Mesodermal cell (in vitro differentiated cells): ENCODE results near the gene CD37. TPM values are rescaled to one million over a fixed set of nuclear protein-coding genes. Genes with fewer than 3 reads are reported as not detected.
"Not testable (repeated sequence)": the region's sequence is repeated elsewhere in the genome, so short reads cannot be mapped to it uniquely, and the experiment has no call there.

ENCODE experiments used
- H3K27ac ChIP-seq: 2 replicates; pipeline ENCODE4 v1.7.0; 2013; ENCODE audit warnings: mild to moderate bottlenecking, low read depth, low read length, moderate library complexity; ENCODE audit not compliant: severe bottlenecking
- H3K36me3 ChIP-seq: 2 replicates; pipeline ENCODE4 v1.7.1; 2013; ENCODE audit warnings: mild to moderate bottlenecking, low read length, moderate library complexity; ENCODE audit not compliant: control insufficient read depth, insufficient read depth
- H3K4me1 ChIP-seq: one replicate; pipeline ENCODE4 v1.7.1; 2013; ENCODE audit warnings: mild to moderate bottlenecking, low read length; ENCODE audit not compliant: insufficient read depth, control insufficient read depth, poor library complexity, severe bottlenecking
- H3K4me3 ChIP-seq: 2 replicates; pipeline ENCODE4 v1.7.0; 2013; ENCODE audit warnings: low read length, control low read depth, mild to moderate bottlenecking; ENCODE audit not compliant: insufficient read depth, poor library complexity, severe bottlenecking; ENCODE audit errors: extremely low read depth
- H3K9me3 ChIP-seq: 2 replicates; pipeline ENCODE4 v1.7.1; 2013; ENCODE audit warnings: mild to moderate bottlenecking, low read length, moderate library complexity; ENCODE audit not compliant: control insufficient read depth
- WGBS, 2 experiments: methylation state at CpG; one replicate each; pipeline ENCODE4 v1.1.5; 2013; ENCODE audit warnings: missing lambda C conversion rate in 2 of 2; ENCODE audit not compliant: insufficient coverage in 2 of 2; 5-methylcytosine and 5-hydroxymethylcytosine counted together
- polyA plus RNA-seq, 2 experiments: library from polyadenylated mRNA; stranded (reverse); fragments of 50-300 nt; gene quantifications; one replicate each; pipeline ENCODE4 v1.2.3, GENCODE V29; 2013

CD37 gene, protein sequence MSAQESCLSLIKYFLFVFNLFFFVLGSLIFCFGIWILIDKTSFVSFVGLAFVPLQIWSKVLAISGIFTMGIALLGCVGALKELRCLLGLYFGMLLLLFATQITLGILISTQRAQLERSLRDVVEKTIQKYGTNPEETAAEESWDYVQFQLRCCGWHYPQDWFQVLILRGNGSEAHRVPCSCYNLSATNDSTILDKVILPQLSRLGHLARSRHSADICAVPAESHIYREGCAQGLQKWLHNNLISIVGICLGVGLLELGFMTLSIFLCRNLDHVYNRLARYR
- not detected for polyA plus RNA-seq (2013, experiment 1 of 2)
- not detected for polyA plus RNA-seq (2013, experiment 2 of 2)

DNA sequence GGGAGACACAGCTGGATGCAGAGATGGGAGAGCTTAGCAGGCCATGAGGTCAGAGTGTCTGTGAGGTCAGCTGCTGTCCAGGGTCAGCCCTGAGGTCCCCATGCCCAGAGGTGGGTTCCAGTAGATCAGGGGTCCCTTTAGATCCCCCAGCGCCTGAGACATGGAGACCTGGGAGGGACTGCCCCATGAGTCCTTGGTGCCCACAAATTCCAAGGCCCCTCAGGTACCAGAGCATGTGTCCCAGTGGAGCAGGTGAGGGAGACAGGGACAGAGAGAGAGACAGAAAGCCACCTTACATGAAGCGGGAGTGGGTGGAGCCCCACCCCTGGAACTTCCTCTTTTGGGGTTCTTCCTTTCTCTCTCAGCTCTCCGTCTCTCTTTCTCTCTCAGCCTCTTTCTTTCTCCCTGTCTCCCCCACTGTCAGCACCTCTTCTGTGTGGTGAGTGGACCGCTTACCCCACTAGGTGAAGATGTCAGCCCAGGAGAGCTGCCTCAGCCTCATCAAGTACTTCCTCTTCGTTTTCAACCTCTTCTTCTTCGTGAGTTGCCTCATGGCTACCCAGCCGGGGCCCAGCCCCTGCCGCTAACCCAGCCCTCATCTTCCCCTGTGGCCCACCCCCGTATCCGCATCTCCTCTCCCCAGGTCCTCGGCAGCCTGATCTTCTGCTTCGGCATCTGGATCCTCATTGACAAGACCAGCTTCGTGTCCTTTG lies at the start of gene CD37:
Gene CD37, plus strand, starts transcription at position 336 of the 713 bp plus-strand sequence. Its CDS starts 135 bp downstream, at position 471.
- Histone ChIP-seq H3K36me3 (peaks cover 21% of the 10 kb centered on the region), H3K4me3 (no peak within 1 kb of the TSS), H3K4me1 (peaks cover 5% of the 10 kb centered on the region), H3K9me3 (no peaks in the 10 kb centered on the region), H3K27ac (no peak within 1 kb of the TSS)
- 89 to 93% methylated on average over 6 to 9 of the region's 13 CpGs for WGBS, 2 experiments

DNA sequence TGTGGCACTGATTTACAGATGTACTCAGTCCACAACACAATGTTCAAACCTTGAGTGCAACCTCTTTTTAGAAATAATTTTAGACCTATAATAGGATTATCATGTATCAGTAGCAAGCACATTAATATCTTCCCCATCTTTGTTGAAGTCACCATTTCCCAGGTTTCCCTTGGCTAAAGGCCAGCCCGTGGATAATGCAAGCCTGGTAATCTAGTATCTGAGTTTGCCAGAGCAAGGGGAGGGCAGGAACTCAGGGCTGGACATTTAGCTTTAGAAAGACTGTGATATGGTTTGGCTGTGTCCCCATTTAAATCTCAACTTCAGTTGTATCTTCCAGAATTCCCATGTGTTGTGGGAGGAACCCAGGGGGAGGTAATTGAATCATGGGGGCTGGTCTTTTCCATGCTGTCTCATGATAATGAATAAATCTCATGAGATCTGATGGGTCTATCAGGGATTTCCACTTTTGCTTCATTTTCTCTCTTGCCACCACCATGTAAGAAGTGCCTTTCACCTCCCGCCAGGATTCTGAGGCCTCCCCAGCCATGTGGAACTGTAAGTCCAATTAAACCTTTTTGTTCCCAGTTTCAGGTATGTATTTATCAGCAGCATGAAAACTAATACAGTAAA lies 48.0 kb upstream of the CD37 start:
- no peaks in the 10 kb centered on the region for H3K9me3 ChIP-seq
- no CpG with 5 or more reads among the region's 2 CpGs for WGBS, 2 experiments
- no peak overlapping the region for H3K4me3 ChIP-seq
- H3K36me3 ChIP-seq: peaks cover 3% of the 10 kb centered on the region
- H3K4me1 ChIP-seq: no peaks in the 10 kb centered on the region
- no peak overlapping the region for H3K27ac ChIP-seq

DNA sequence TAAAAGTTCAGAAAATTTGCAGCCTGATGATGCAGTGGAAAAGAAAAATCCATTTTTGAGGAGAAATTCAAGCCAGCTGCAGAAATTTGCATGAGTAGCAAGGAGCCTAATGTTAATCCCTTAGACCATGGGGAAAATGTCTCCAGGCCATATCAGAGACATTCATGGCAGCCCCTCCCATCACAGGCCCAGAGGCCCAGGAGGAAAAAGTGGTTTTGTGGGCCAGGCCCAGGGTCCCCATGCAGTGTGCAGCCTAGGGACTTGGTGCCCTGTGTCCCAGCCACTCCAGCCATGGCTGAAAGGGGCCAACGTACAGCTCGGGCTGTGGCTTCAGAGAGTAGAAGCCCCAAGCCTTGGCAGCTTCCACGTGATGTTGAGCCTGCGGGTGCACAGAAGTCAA lies 47.0 kb upstream of the CD37 start:
- 94 to 95% methylated on average over 4 of the region's 4 CpGs for WGBS, 2 experiments
- not testable (repeated sequence) for H3K4me1 ChIP-seq, H3K9me3 ChIP-seq, H3K27ac ChIP-seq, H3K4me3 ChIP-seq, H3K36me3 ChIP-seq

DNA sequence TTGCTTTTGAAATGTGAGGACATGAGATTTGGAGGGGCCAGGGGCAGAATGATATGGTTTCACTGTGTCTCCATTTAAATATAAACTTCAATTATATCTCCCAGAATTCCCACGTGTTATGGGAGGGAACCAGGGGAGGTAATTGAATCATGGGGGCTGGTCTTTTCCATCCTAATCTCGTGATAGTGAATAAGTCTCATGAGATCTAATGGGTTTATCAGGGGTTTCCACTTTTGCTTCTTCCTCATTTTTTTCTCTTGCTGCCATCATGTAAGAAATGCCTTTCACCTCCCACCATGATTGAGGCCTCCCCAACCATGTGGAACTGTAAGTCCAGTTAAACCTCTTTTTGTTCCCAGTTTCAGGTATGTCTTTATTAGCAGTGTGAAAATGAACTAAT lies 45.9 kb upstream of the CD37 start:
- not testable (repeated sequence) for H3K4me3 ChIP-seq, H3K36me3 ChIP-seq, H3K9me3 ChIP-seq, H3K27ac ChIP-seq, H3K4me1 ChIP-seq
- WGBS, 2 experiments: 63% methylated on average over 2 of the region's 2 CpGs; no CpG with 5 or more reads in 1 of the 2 experiments

GRCh38 chr19:49290517-49290916 lies 44.7 kb upstream of the CD37 start:
- H3K9me3 ChIP-seq: no peaks in the 10 kb centered on the region

DNA sequence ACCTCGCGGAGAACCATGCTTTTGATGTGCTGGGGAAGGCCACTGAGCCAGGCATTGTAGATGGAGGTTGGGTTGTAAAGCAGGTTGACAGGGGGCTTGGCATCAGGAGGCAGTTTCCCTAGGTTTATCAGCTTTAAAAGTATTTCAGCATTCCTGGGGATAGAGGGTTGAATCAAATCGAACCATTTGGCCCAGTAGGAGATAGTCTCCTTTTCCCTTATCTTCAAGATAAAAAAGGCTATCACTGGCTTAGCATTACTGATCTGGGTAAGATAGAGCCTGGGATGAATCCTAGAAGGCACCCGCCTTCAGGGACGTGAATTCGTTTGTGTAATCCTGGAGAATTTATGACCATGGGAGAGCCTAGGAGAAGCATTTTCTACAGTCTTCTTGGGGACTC lies 40.8 kb upstream of the CD37 start:
- 84 to 100% methylated on average over 4 to 6 of the region's 6 CpGs for WGBS, 2 experiments
- Histone ChIP-seq H3K27ac (no peak overlapping the region), H3K4me3 (no peak overlapping the region), H3K36me3 (peaks cover 9% of the 10 kb centered on the region), H3K9me3 (no peaks in the 10 kb centered on the region), H3K4me1 (no peaks in the 10 kb centered on the region)

More at GRCh38 chr19:49290517-49290916, 44.7 kb upstream of the CD37 start:
- H3K36me3 ChIP-seq: peaks cover 9% of the 10 kb centered on the region
- no peak overlapping the region for H3K27ac ChIP-seq
- no peak overlapping the region for H3K4me3 ChIP-seq
- 88 to 91% methylated on average over 3 of the region's 3 CpGs for WGBS, 2 experiments
- H3K4me1 ChIP-seq: no peaks in the 10 kb centered on the region

- 90 to 100% methylated on average over 4 to 5 of the region's 8 CpGs for WGBS, 2 experiments
- H3K27ac ChIP-seq: no peak overlapping the region
Measured at GRCh38 chr19:49295208-49295880, 39.9 kb upstream of the CD37 start.

GRCh38 chr19:49297403-49297802 lies 37.8 kb upstream of the CD37 start:
- no peaks in the 10 kb centered on the region for H3K4me1 ChIP-seq
- no peaks in the 10 kb centered on the region for H3K9me3 ChIP-seq
- H3K36me3 ChIP-seq: peaks cover 7% of the 10 kb centered on the region
- no peak overlapping the region for H3K4me3 ChIP-seq
- 90% methylated on average over 2 of the region's 3 CpGs; no CpG with 5 or more reads in 1 of the 2 experiments for WGBS, 2 experiments
- H3K27ac ChIP-seq: no peak overlapping the region

More at GRCh38 chr19:49295208-49295880, 39.9 kb upstream of the CD37 start:
- Histone ChIP-seq H3K4me3 (no peak overlapping the region), H3K9me3 (no peaks in the 10 kb centered on the region), H3K36me3 (peaks cover 9% of the 10 kb centered on the region), H3K4me1 (no peaks in the 10 kb centered on the region)

DNA sequence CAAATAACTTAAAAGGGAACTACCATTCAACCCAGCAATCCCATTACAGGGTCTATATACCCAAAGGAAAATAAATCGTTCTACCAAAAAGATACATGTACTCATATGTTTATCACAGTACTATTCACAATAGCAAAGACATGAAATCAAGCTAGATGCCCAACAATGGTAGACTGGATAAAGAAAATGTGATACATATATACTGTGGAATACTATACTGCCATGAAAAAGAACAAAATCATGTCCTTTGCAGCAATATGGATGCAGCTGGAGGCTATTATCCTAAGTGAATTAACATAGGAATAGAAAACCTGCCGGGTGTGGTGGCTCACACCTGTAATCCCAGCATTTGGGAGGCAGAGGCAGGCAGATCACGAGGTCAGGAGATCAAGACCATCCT lies 36.6 kb upstream of the CD37 start:
- H3K4me3 ChIP-seq, H3K4me1 ChIP-seq, H3K9me3 ChIP-seq, H3K27ac ChIP-seq, H3K36me3 ChIP-seq: not testable (repeated sequence)
- WGBS, 2 experiments: 85 to 100% methylated on average over 1 to 3 of the region's 3 CpGs

GRCh38 chr19:49301165-49301865 lies 33.9 kb upstream of the CD37 start:
- no peaks in the 10 kb centered on the region for H3K36me3 ChIP-seq
- H3K4me1 ChIP-seq: no peaks in the 10 kb centered on the region
- no peak overlapping the region for H3K4me3 ChIP-seq
- H3K9me3 ChIP-seq: no peaks in the 10 kb centered on the region
- H3K27ac ChIP-seq: no peak overlapping the region
- WGBS, 2 experiments: 47 to 48% methylated on average over 8 of the region's 8 CpGs
